Measurements from ENCODE around the gene INTS6. TPM values are rescaled to one million over a fixed set of nuclear protein-coding genes. Genes with fewer than 3 reads are reported as not detected.

INTS6 gene
- total and polyA plus RNA-seq, 3 experiments from 2014 or later, result 28.4 to 58.2 (median 56.6) TPM

- Mint-ChIP-seq H3K27me3 (peaks cover 0 to 2% of the 10 kb centered on the region in 2 donors), H3K4me3 (no peak overlapping the region), H3K9me3 (no peaks in the 10 kb centered on the region), H3K36me3 (peaks cover 0 to 1% (median 0%) of the 10 kb centered on the region in 3 donors), H3K27ac (no peak overlapping the region), H3K4me1 (peaks cover 6 to 8% (median 7%) of the 10 kb centered on the region in 3 donors)
- ChIA-PET POLR2A (no interaction called here), CTCF (no interaction called here)
- H3K9me3 ChIP-seq (ENCODE audit: low read length), result no peaks in the 10 kb centered on the region
- H3K27ac ChIP-seq (ENCODE audit: low read depth, low read length), result no peak overlapping the region
- no peaks in the 10 kb centered on the region for H3K27me3 ChIP-seq (ENCODE audit: insufficient read depth, low read length, poor library complexity, severe bottlenecking)
- H3K4me1 ChIP-seq (ENCODE audit: insufficient read depth, low read length), result no peaks in the 10 kb centered on the region
- no peak for DNase-seq
- no peaks in the 10 kb centered on the region for H3K36me3 ChIP-seq (ENCODE audit: insufficient read depth, low read length)
- H3K4me3 ChIP-seq (ENCODE audit: low read length), result no peak overlapping the region
Measured at GRCh38 chr13:51336746-51337145, 116.1 kb downstream of the INTS6 start.

- Mint-ChIP-seq H3K27ac (no peak overlapping the region), H3K9me3 (no peaks in the 10 kb centered on the region), H3K27me3 (peaks cover 0 to 3% of the 10 kb centered on the region in 2 donors), H3K36me3 (peaks cover 0 to 5% (median 1%) of the 10 kb centered on the region in 3 donors), H3K4me3 (no peak overlapping the region), H3K4me1 (peaks cover 11 to 16% (median 14%) of the 10 kb centered on the region in 3 donors)
- ChIA-PET POLR2A (no interaction called here), CTCF (no interaction called here)
- Histone ChIP-seq H3K27ac (ENCODE audit: low read depth, low read length) (no peak overlapping the region), H3K27me3 (ENCODE audit: insufficient read depth, low read length, poor library complexity, severe bottlenecking) (no peaks in the 10 kb centered on the region), H3K9me3 (ENCODE audit: low read length) (no peaks in the 10 kb centered on the region), H3K36me3 (ENCODE audit: insufficient read depth, low read length) (no peaks in the 10 kb centered on the region), H3K4me3 (ENCODE audit: low read length) (no peak overlapping the region), H3K4me1 (ENCODE audit: insufficient read depth, low read length) (no peaks in the 10 kb centered on the region)
- no peak for DNase-seq
Measured at GRCh38 chr13:51333826-51334225, 119.0 kb downstream of the INTS6 start.

DNA sequence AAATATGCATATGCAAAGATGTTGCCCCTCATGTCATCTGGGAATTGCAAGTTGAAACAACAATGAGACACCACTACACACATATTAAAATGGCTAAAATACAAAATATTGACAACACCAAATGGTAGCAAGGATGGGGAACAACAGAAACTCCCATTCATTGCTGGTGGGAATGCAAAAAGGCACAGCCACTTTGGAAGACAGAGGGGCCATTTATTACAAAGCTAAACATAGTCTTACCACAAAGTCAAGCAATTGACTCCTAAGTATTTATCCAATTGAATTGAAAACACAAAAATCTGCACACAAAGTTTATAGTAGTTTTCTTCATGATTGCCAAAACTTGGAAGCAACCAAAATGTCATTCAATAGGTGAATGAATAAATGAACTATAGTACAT, 119.4 kb downstream of the INTS6 start:
- CTCF ChIA-PET, result no interaction called here
- Histone ChIP-seq H3K4me1 (ENCODE audit: insufficient read depth, low read length) (no peaks in the 10 kb centered on the region), H3K4me3 (ENCODE audit: low read length) (no peak overlapping the region), H3K27ac (ENCODE audit: low read depth, low read length) (no peak overlapping the region), H3K27me3 (ENCODE audit: insufficient read depth, low read length, poor library complexity, severe bottlenecking) (no peaks in the 10 kb centered on the region), H3K36me3 (ENCODE audit: insufficient read depth, low read length) (no peaks in the 10 kb centered on the region), H3K9me3 (ENCODE audit: low read length) (no peaks in the 10 kb centered on the region)
- H3K27ac Mint-ChIP-seq, result no peak overlapping the region
- peaks cover 0 to 5% (median 1%) of the 10 kb centered on the region in 3 donors for H3K36me3 Mint-ChIP-seq
- H3K4me3 Mint-ChIP-seq, result no peak overlapping the region
- no peaks in the 10 kb centered on the region for H3K9me3 Mint-ChIP-seq
- H3K27me3 Mint-ChIP-seq, result peaks cover 0 to 4% of the 10 kb centered on the region in 2 donors
- DNase-seq, result no peak
- POLR2A ChIA-PET, result no interaction called here
- peaks cover 11 to 16% (median 14%) of the 10 kb centered on the region in 3 donors for H3K4me1 Mint-ChIP-seq

- H3K36me3 Mint-ChIP-seq, result peaks cover 0 to 5% (median 1%) of the 10 kb centered on the region in 3 donors
- H3K27ac Mint-ChIP-seq, result peak overlapping the region in 1 of 8 donors; percentile 11
- Histone ChIP-seq H3K27ac (ENCODE audit: low read depth, low read length) (no peak overlapping the region), H3K4me1 (ENCODE audit: insufficient read depth, low read length) (no peaks in the 10 kb centered on the region), H3K27me3 (ENCODE audit: insufficient read depth, low read length, poor library complexity, severe bottlenecking) (no peaks in the 10 kb centered on the region), H3K4me3 (ENCODE audit: low read length) (no peak overlapping the region), H3K36me3 (ENCODE audit: insufficient read depth, low read length) (no peaks in the 10 kb centered on the region), H3K9me3 (ENCODE audit: low read length) (no peaks in the 10 kb centered on the region)
- H3K9me3 Mint-ChIP-seq, result no peaks in the 10 kb centered on the region
- CTCF ChIA-PET, result no interaction called here
- H3K27me3 Mint-ChIP-seq, result peaks cover 0 to 8% of the 10 kb centered on the region in 2 donors
- POLR2A ChIA-PET, result no interaction called here
- DNase-seq, result no peak
- H3K4me1 Mint-ChIP-seq, result peaks cover 11 to 16% (median 14%) of the 10 kb centered on the region in 3 donors
- H3K4me3 Mint-ChIP-seq, result no peak overlapping the region
Measured at GRCh38 chr13:51332566-51333361, 120.1 kb downstream of the INTS6 start.

GRCh38 chr13:51331354-51331861, 121.4 kb downstream of the INTS6 start:
- no peaks in the 10 kb centered on the region for H3K4me1 ChIP-seq (ENCODE audit: insufficient read depth, low read length)
- DNase-seq, result no peak
- H3K4me3 Mint-ChIP-seq, result no peak overlapping the region
- H3K27ac ChIP-seq (ENCODE audit: low read depth, low read length), result no peak overlapping the region
- H3K4me3 ChIP-seq (ENCODE audit: low read length), result no peak overlapping the region
- no peaks in the 10 kb centered on the region for H3K9me3 ChIP-seq (ENCODE audit: low read length)
- ChIA-PET POLR2A (no interaction called here), CTCF (no interaction called here)
- H3K27me3 Mint-ChIP-seq, result peaks cover 0 to 8% of the 10 kb centered on the region in 2 donors
- H3K36me3 Mint-ChIP-seq, result peaks cover 0 to 5% (median 1%) of the 10 kb centered on the region in 3 donors
- H3K9me3 Mint-ChIP-seq, result no peaks in the 10 kb centered on the region
- H3K27me3 ChIP-seq (ENCODE audit: insufficient read depth, low read length, poor library complexity, severe bottlenecking), result no peaks in the 10 kb centered on the region
- no peak overlapping the region for H3K27ac Mint-ChIP-seq
- H3K36me3 ChIP-seq (ENCODE audit: insufficient read depth, low read length), result no peaks in the 10 kb centered on the region
- peaks cover 11 to 16% (median 14%) of the 10 kb centered on the region in 3 donors for H3K4me1 Mint-ChIP-seq

GRCh38 chr13:51330791-51331190, 122.0 kb downstream of the INTS6 start:
- CTCF ChIA-PET, result no interaction called here
- Mint-ChIP-seq H3K27me3 (peaks cover 0 to 8% of the 10 kb centered on the region in 2 donors), H3K4me1 (peaks cover 11 to 16% (median 14%) of the 10 kb centered on the region in 3 donors)

DNA sequence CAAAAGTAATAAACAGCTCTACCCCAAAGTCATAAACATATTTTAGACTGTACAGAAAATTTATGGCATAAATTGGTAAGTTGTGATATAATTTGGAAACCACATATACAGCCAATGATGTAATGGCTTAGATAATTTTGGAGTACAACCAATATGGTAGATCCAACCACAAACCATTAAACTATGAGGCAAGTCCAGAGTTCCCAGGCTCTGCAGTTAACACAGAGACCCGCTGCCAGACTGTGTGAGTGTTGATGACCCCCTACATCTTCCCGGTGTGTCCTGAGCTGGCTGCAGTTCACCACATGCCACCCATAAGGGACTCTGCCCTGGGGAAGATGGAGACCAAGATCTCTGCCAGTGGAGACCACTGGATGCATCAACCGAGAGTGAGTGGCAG, 123.2 kb downstream of the INTS6 start:
- Mint-ChIP-seq H3K4me1 (peaks cover 11 to 16% (median 14%) of the 10 kb centered on the region in 3 donors), H3K27me3 (peaks cover 0 to 8% of the 10 kb centered on the region in 2 donors), H3K27ac (no peak overlapping the region), H3K4me3 (no peak overlapping the region), H3K36me3 (peaks cover 0 to 5% (median 1%) of the 10 kb centered on the region in 3 donors), H3K9me3 (no peaks in the 10 kb centered on the region)
- Histone ChIP-seq H3K9me3 (ENCODE audit: low read length) (no peaks in the 10 kb centered on the region), H3K4me3 (ENCODE audit: low read length) (no peak overlapping the region), H3K27me3 (ENCODE audit: insufficient read depth, low read length, poor library complexity, severe bottlenecking) (no peaks in the 10 kb centered on the region), H3K27ac (ENCODE audit: low read depth, low read length) (no peak overlapping the region), H3K4me1 (ENCODE audit: insufficient read depth, low read length) (no peaks in the 10 kb centered on the region), H3K36me3 (ENCODE audit: insufficient read depth, low read length) (no peaks in the 10 kb centered on the region)
- ChIA-PET POLR2A (no interaction called here), CTCF (no interaction called here)
- no peak for DNase-seq

More at GRCh38 chr13:51330791-51331190, 122.0 kb downstream of the INTS6 start:
- H3K4me1 ChIP-seq (ENCODE audit: insufficient read depth, low read length), result no peaks in the 10 kb centered on the region
- H3K36me3 Mint-ChIP-seq, result peaks cover 0 to 5% (median 1%) of the 10 kb centered on the region in 3 donors
- no peaks in the 10 kb centered on the region for H3K9me3 Mint-ChIP-seq
- no peak overlapping the region for H3K4me3 ChIP-seq (ENCODE audit: low read length)
- no peak overlapping the region for H3K4me3 Mint-ChIP-seq
- no peak overlapping the region for H3K27ac ChIP-seq (ENCODE audit: low read depth, low read length)
- no peaks in the 10 kb centered on the region for H3K36me3 ChIP-seq (ENCODE audit: insufficient read depth, low read length)
- no peak for DNase-seq
- POLR2A ChIA-PET, result no interaction called here
- no peaks in the 10 kb centered on the region for H3K9me3 ChIP-seq (ENCODE audit: low read length)
- H3K27ac Mint-ChIP-seq, result no peak overlapping the region
- no peaks in the 10 kb centered on the region for H3K27me3 ChIP-seq (ENCODE audit: insufficient read depth, low read length, poor library complexity, severe bottlenecking)

GRCh38 chr13:51328488-51328887, 124.3 kb downstream of the INTS6 start:
- Histone ChIP-seq H3K4me3 (ENCODE audit: low read length) (no peak overlapping the region), H3K27me3 (ENCODE audit: insufficient read depth, low read length, poor library complexity, severe bottlenecking) (no peaks in the 10 kb centered on the region), H3K9me3 (ENCODE audit: low read length) (no peaks in the 10 kb centered on the region), H3K36me3 (ENCODE audit: insufficient read depth, low read length) (no peaks in the 10 kb centered on the region), H3K27ac (ENCODE audit: low read depth, low read length) (no peak overlapping the region), H3K4me1 (ENCODE audit: insufficient read depth, low read length) (no peaks in the 10 kb centered on the region)
- H3K27ac Mint-ChIP-seq, result no peak overlapping the region
- no peaks in the 10 kb centered on the region for H3K9me3 Mint-ChIP-seq
- H3K36me3 Mint-ChIP-seq, result peaks cover 0 to 5% (median 0%) of the 10 kb centered on the region in 3 donors
- CTCF ChIA-PET, result no interaction called here
- POLR2A ChIA-PET, result no interaction called here
- no peak for DNase-seq
- peaks cover 0 to 8% of the 10 kb centered on the region in 2 donors for H3K27me3 Mint-ChIP-seq
- H3K4me3 Mint-ChIP-seq, result no peak overlapping the region
- peaks cover 11 to 16% (median 14%) of the 10 kb centered on the region in 3 donors for H3K4me1 Mint-ChIP-seq
